ENCODE measurements around the gene CALD1. TPM values are rescaled to one million over a fixed set of nuclear protein-coding genes. Genes with fewer than 3 reads are reported as not detected.

Gene CALD1
- total RNA-seq, 1 donor from 2014 or later = 389 TPM

- no peak for DNase-seq (ENCODE audit: low spot score)
These were observed 18.2 kb upstream of the CALD1 start for GRCh38 chr7:134761266-134761665.

GRCh38 chr7:134763960-134764359 is 15.5 kb upstream of the CALD1 start:
- DNase-seq (ENCODE audit: low spot score) = no peak

DNA sequence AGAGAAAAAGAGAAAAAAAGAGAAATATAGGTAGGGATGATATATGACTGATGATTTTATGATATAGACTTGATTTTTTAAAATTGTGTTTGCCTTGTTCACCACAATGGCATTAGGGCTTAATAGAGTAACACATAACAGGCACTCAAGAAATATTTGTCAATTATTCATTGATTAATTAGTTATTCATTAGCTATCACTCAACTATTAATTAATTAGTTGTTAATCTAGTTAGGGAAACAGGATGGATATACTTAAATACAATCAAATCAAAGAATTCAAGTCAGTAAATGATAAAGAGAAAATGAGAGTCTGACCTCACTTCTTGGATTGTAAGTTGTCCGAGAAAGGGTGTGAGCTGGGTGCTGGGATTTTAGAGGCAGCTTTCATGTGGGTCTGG is 15.1 kb upstream of the CALD1 start:
- no peak for DNase-seq (ENCODE audit: low spot score)

DNA sequence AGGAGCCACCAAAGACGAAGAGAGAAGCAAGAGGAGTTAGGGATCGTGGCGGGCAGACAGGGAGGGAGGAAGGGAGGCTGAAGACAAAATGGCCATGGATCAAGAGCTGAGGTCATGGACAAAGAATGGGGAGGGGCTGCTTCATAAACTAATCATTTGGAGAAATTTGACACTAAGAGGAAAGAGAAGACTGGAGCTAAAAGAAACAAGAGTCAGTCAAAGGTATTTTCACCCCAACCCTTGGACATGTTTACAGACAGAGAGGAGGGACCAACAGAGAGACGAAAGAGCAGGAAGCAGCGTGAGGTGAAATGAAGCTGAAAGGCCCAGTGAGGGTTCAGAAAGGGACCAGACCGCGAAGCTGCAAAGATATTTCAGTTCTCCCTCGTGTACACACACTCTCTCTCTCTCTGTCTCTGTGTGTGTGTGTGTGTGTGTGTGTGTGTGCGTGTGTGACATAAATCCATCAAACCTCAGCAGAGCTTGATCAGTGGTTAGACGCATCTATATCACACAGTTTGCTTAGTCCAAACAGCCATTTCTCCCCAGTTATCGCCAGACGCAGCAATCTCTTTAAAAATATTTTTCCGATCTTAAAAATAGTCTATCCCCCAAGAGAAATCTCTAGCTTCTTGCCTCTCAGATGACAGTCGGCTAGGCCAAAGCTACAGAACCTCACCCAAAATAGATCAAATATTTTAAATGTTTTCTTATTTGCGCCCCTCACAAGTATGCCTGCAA is 12.5 kb upstream of the CALD1 start:
- no peak for DNase-seq (ENCODE audit: low spot score)

DNA sequence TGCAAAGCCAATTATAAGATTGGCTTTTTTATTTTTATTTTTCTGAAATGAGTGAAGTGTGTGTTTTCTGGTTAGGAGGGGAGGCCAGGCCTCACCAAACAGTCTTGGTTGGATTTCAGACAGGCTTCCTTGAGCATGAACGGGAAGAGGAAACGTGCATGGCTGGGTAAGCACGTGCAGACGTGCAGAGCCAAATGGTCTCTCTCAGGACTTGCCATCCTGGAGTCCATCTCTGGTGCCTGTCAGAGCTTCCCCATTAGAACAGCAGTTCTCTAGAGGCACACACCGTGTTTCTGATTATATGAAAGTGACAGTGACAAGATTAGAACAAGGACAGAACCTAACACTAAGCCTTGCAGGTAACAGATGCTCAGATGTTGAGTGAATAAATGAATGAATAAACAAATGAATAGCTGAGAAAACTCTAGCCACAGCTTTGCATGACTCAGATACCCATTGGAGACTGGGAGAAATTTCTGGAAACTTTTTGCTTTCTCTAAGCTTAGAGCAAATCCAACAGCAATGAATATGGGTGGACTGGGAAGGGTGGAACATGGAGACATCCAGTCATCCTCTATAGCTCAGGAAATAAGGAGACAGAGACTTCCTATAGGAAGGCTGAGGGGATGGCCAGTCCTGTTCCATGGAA is 11.8 kb upstream of the CALD1 start:
- DNase-seq (ENCODE audit: low spot score) = no peak

- no peak for DNase-seq (ENCODE audit: low spot score)
These were observed 11.2 kb upstream of the CALD1 start for GRCh38 chr7:134768243-134768642.

DNA sequence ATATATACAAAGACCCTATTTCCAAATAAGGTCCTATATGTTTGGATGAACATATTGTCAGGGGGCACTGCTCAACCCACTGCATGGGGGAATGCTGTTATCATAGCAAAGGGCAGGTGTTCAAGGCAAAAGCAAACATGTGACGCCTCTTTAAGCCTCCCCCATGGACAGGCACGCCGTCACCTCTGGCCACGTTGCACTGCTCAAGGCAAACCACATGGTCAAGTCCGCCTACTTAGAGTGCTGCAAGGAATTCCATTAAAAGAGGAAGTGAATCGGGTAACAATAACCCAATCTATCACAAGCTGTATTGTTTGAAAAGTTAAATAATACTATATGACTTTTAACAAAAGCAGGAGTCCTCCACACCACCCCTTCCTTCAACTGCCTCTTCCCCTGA is 8.8 kb upstream of the CALD1 start:
- DNase-seq (ENCODE audit: low spot score) = no peak

GRCh38 chr7:134771111-134771510 is 8.3 kb upstream of the CALD1 start:
- no peak for DNase-seq (ENCODE audit: low spot score)

DNA sequence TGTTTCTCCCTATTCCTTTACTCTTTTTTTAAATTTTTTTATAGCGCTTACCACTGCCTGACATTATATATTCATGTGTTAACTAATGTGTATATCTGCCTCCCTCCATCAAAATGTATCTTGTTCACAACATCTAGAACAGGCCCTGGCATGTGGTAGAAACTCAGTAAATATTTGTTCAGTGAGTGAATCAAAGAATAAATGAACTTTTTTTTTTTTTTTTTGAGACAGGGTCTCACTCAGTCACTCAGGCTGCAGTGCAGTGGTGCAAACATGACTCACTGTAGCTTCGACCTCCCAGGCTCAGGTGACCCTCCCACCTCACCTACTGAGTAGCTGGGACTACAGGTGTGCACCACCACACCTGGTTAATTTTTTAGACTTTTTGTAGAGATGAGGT is 7.5 kb upstream of the CALD1 start:
- DNase-seq (ENCODE audit: low spot score) = no peak

GRCh38 chr7:134772401-134772800 is 7.0 kb upstream of the CALD1 start:
- DNase-seq (ENCODE audit: low spot score) = no peak

GRCh38 chr7:134773164-134773563 is 6.3 kb upstream of the CALD1 start:
- no peak for DNase-seq (ENCODE audit: low spot score)

DNA sequence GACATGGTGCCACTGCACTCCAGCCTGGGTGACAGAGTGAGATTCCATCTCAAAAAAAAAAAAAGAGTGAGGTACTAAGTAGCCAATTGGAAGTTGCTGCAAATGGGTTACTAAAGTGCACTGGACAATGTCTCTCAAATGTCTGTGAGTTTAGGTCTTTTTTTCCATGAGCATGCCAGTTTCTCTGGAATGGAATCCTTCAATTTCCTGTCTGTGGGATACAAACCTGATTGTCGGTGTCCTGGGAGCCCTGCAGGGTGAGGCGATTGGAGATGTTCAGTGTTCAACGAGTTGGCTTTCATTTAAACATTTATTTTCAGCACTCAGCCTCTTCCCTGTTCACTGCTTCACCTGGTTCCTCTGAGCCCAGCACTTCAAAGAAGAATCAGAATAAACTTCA is 5.3 kb upstream of the CALD1 start:
- no peak for DNase-seq (ENCODE audit: low spot score)

GRCh38 chr7:134777470-134777869 is 2.0 kb upstream of the CALD1 start:
- DNase-seq (ENCODE audit: low spot score) = no peak

- no peak for DNase-seq (ENCODE audit: low spot score)
These were observed 1.4 kb upstream of the CALD1 start for GRCh38 chr7:134777908-134778580.

GRCh38 chr7:134779741-134780065 is 269 bp downstream of the CALD1 start:
- DNase-seq (ENCODE audit: low spot score) = no peak

GRCh38 chr7:134780166-134780828 is 863 bp downstream of the CALD1 start:
- DNase-seq (ENCODE audit: low spot score) = no peak

- no peak for DNase-seq (ENCODE audit: low spot score)
These were observed 1.7 kb downstream of the CALD1 start for GRCh38 chr7:134781171-134781570.

- no peak for DNase-seq (ENCODE audit: low spot score)
These were observed 2.7 kb downstream of the CALD1 start for GRCh38 chr7:134782121-134782623.

DNA sequence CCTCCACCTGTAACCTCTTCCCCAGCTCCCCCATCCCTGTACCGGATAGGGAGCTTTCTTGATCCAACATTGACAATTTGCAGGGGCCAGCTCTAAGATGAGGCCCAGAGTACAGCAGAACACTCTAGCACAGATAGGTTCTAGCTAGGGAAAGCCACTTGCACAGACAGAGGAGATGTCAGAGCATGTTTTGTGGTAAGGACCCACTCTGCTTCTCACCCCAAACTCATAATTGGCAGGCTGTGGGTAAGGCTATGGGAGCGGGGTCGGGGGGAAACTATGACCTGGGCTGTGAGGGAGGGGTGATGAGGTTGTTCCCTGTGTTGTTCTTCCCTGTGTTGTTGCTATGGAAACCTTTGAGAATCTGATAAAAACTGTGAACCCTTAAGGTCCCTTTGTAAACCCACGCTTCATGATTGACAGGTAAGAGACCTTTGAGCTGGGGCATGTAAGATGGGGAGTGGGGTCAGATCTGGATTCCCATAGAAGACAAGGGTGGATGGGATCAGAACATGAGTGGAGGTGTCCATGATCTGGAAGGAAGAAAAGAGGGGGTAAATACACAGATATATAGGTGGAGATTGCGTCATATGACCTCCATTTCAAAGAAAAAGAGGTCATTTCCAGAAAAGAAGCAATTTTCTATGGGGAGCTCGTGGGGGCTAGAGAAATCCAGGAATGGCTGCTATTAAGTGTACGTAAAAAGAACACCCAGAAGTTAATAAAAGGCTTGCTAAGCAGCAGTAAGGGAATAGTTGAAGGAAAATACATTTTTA is 4.0 kb downstream of the CALD1 start:
- no peak for DNase-seq (ENCODE audit: low spot score)

- DNase-seq (ENCODE audit: low spot score) = no peak
These were observed 5.0 kb downstream of the CALD1 start for GRCh38 chr7:134784251-134785049.

GRCh38 chr7:134785842-134786241 is 6.4 kb downstream of the CALD1 start:
- no peak for DNase-seq (ENCODE audit: low spot score)
